ENCODE measurements around the gene AAMDC. TPM values are rescaled to one million over a fixed set of nuclear protein-coding genes. Genes with fewer than 3 reads are reported as not detected.

AAMDC gene
- total and polyA plus RNA-seq, 2 of the 13 experiments (the other 11 are each of a cell fraction or from before 2014, with no cell fraction given), result 18.1 to 35.6 TPM

DNA sequence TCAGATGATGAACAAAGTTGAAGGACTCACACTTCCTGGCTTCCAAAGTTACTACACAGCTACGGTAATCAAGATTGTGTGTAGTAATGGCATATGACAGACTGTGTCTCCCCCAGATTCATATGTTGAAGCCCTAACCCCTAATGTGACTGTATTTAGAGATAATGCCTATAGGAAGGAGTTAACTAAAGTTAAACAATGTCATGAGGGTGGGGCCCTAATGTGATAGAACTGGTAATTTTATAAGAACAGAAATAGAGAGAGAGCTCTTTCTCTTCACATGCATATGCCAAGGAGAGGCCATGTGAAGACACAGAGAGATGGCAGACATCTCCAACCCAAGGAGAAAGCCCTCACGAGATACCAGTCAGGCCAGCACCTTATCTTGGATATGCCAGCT lies 8.0 kb downstream of the AAMDC start:
- Histone ChIP-seq H3K4me3 (replicated peaks in 1 of 3; ENCODE audit: insufficient read depth in 1 of 3, low read depth in 2 of 3, low read length in 3 of 3) (no peak overlapping the region), H4K20me1 (ENCODE audit: insufficient read depth, low read length) (no peaks in the 10 kb centered on the region), H3K4me1 (ENCODE audit: insufficient read depth, low read length) (peaks cover 2% of the 10 kb centered on the region), H3K9me3 (ENCODE audit: low read length) (no peaks in the 10 kb centered on the region), H2AFZ (ENCODE audit: low read length) (no peak overlapping the region), H3K27ac (ENCODE audit: extremely low read length, insufficient read depth, low read length) (no peak overlapping the region), H3K4me2 (ENCODE audit: low read depth, low read length) (no peak overlapping the region), H3K27me3 (ENCODE audit: control insufficient read depth in 1 of 2, insufficient read depth in 2 of 2, low read length in 2 of 2) (no peaks in the 10 kb centered on the region), H3K9ac (ENCODE audit: insufficient read depth, low read depth, low read length) (no peak overlapping the region), H3K36me3 (replicated peaks in 1 of 2; ENCODE audit: control insufficient read depth in 1 of 2, insufficient read depth in 2 of 2, low read length in 2 of 2) (no peaks in the 10 kb centered on the region), H3K79me2 (ENCODE audit: insufficient read depth, low read length) (no peaks in the 10 kb centered on the region)
- in situ Hi-C loops (cut with HindIII; ENCODE audit: extremely low pct_ligation_motif_present, low pct_unique_long_range_greater_than_20kb) (no loop called here), intact Hi-C loops (cut with micrococcal nuclease; ENCODE audit: unreplicated experiment) (no loop called here)
- DNase-seq (ENCODE audit: low spot score) (no peak), FAIRE-seq (no peak), ATAC-seq (no peak)
- no TSS peak for BruUV-seq (replicated peaks)
- CTCF ChIA-PET (ENCODE audit: low intra/inter-chr PET ratio, low total read pairs), result no interaction called here
- no peak for TF ChIP-seq FOXM1 (CRISPR knock-in tag; IDR thresholded peaks at IDR 0.05)
- no peak for TF ChIP-seq ARNT2 (CRISPR knock-in tag; IDR thresholded peaks at IDR 0.05; ENCODE audit: low read depth)
- TF ChIP-seq SNAPC2 (CRISPR knock-in tag; IDR thresholded peaks at IDR 0.05), result no peak
- no peak for TF ChIP-seq ZNF543 (CRISPR knock-in tag; IDR thresholded peaks at IDR 0.05)
- TF ChIP-seq EEA1 (CRISPR knock-in tag; IDR thresholded peaks at IDR 0.05; ENCODE audit: borderline replicate concordance), result no peak
- TF ChIP-seq ZBTB8A (CRISPR knock-in tag; IDR thresholded peaks at IDR 0.05; ENCODE audit: borderline replicate concordance, low read depth), result no peak
- no peak for TF ChIP-seq HDAC2 (CRISPR knock-in tag; IDR thresholded peaks at IDR 0.05)
- 100% methylated on average over 2 of the region's 2 CpGs for WGBS (ENCODE audit: low lambda C conversion rate)
- POLR2A ChIA-PET, result no interaction called here

- in situ Hi-C loops (cut with HindIII; ENCODE audit: extremely low pct_ligation_motif_present, low pct_unique_long_range_greater_than_20kb) (no loop called here), intact Hi-C loops (cut with micrococcal nuclease; ENCODE audit: unreplicated experiment) (no loop called here)
- Histone ChIP-seq H3K27me3 (ENCODE audit: control insufficient read depth in 1 of 2, insufficient read depth in 2 of 2, low read length in 2 of 2) (no peaks in the 10 kb centered on the region), H3K4me1 (ENCODE audit: insufficient read depth, low read length) (no peaks in the 10 kb centered on the region), H3K27ac (ENCODE audit: extremely low read length, insufficient read depth, low read length) (no peak overlapping the region), H3K36me3 (replicated peaks in 1 of 2; ENCODE audit: control insufficient read depth in 1 of 2, insufficient read depth in 2 of 2, low read length in 2 of 2) (no peaks in the 10 kb centered on the region; a peak in 1 of 5 replicates), H3K9me3 (ENCODE audit: low read length) (no peaks in the 10 kb centered on the region), H4K20me1 (ENCODE audit: insufficient read depth, low read length) (no peaks in the 10 kb centered on the region), H3K4me2 (ENCODE audit: low read depth, low read length) (no peak overlapping the region), H3K9ac (ENCODE audit: insufficient read depth, low read depth, low read length) (no peak overlapping the region), H2AFZ (ENCODE audit: low read length) (no peak overlapping the region), H3K79me2 (ENCODE audit: insufficient read depth, low read length) (no peaks in the 10 kb centered on the region), H3K4me3 (replicated peaks in 1 of 3; ENCODE audit: insufficient read depth in 1 of 3, low read depth in 2 of 3, low read length in 3 of 3) (no peak overlapping the region)
- ATAC-seq (no peak), DNase-seq (ENCODE audit: low spot score) (no peak), FAIRE-seq (no peak)
- ChIA-PET CTCF (ENCODE audit: low intra/inter-chr PET ratio, low total read pairs) (no interaction called here), POLR2A (no interaction called here)
- BruUV-seq (replicated peaks), result no TSS peak
- WGBS (ENCODE audit: low lambda C conversion rate), result 96% methylated on average over 4 of the region's 4 CpGs
- TF ChIP-seq ZNF205 (CRISPR knock-in tag; IDR thresholded peaks at IDR 0.05), result no peak
- no peak for TF ChIP-seq TRIM22 (IDR thresholded peaks at IDR 0.05)
- no peak for TF ChIP-seq SALL1 (CRISPR knock-in tag; IDR thresholded peaks at IDR 0.05)
- TF ChIP-seq ZFP37 (CRISPR knock-in tag; IDR thresholded peaks at IDR 0.05; ENCODE audit: borderline replicate concordance), result no peak
- TF ChIP-seq ZSCAN30 (CRISPR knock-in tag; IDR thresholded peaks at IDR 0.05), result no peak
- no peak for TF ChIP-seq FUBP1 (CRISPR knock-in tag; IDR thresholded peaks at IDR 0.05; ENCODE audit: borderline replicate concordance)
- no peak for TF ChIP-seq ESRRA (CRISPR knock-in tag; IDR thresholded peaks at IDR 0.05; ENCODE audit: low read depth)
- no peak for TF ChIP-seq AGO1 (IDR thresholded peaks at IDR 0.05; ENCODE audit: low read depth, low read length, poor library complexity, severe bottlenecking)
These were observed 12.4 kb downstream of the AAMDC start for GRCh38 chr11:77833302-77833701.
